Activated gamma-delta T cell treated with anti-CD3 and anti-CD28 coated beads, Interleukin-2, amount 50 U/mL, for 16 hours (primary cell): ENCODE measurements around the gene SMARCD1.
A peak's percentile ranks its signal among the peaks of the same experiment; 100 is the strongest.
"Not testable (repeated sequence)": the region's sequence is repeated elsewhere in the genome, so short reads cannot be mapped to it uniquely, and the experiment has no call there.

Source experiments
- DNase-seq: peaks from one replicate; pipeline ENCODE4 v3.0.0-alpha.2; 2020; ENCODE audit warnings: low read depth

SMARCD1 gene

DNA sequence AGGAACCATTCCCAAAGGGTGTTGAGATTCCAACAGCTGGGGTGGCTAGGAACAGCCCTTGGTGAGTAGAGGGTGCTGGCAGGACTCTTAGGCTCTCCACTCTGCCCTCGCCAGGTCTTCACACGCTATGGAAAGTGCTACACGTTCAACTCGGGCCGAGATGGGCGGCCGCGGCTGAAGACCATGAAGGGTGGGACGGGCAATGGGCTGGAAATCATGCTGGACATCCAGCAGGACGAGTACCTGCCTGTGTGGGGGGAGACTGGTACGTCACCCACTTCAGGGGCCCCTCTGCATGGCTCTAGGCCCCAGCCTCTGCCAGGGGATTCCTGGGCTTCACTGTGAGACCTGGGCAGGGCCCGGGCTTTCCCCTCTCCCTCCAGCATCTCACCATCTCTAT is 8.0 kb upstream of the SMARCD1 start:
- no peak for DNase-seq

DNA sequence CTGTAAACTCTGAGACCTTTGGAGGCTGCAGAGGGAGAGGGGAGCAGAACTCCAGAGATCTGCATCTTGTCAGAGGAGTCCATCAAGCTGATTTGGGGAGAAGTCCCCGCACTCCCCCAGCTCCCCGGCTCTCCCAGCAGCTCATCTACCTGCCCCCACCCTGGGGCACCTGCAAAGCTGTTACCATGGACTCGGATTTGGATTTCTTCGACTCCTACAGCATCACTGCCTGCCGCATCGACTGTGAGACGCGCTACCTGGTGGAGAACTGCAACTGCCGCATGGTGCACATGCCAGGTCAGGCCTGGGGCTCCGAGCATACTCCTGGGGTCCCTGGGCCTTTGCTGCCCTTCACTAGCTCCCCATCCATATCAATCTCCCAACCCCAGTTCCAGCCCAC is 6.9 kb upstream of the SMARCD1 start:
- no peak for DNase-seq

DNA sequence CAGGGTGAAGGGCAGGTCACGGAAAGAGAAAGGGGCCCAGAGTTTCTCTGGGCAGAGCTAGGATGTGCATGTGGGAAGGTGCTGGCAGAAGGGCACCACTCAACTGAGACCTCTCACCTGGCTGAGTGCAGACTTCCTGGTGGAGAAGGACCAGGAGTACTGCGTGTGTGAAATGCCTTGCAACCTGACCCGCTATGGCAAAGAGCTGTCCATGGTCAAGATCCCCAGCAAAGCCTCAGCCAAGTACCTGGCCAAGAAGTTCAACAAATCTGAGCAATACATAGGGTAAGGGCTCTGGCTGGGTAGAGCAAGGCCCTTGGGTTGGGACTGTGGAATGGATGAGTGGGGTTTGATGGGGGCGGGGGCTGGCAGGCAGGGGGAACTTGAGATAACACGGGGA is 5.4 kb upstream of the SMARCD1 start:
- no peak for DNase-seq

DNA sequence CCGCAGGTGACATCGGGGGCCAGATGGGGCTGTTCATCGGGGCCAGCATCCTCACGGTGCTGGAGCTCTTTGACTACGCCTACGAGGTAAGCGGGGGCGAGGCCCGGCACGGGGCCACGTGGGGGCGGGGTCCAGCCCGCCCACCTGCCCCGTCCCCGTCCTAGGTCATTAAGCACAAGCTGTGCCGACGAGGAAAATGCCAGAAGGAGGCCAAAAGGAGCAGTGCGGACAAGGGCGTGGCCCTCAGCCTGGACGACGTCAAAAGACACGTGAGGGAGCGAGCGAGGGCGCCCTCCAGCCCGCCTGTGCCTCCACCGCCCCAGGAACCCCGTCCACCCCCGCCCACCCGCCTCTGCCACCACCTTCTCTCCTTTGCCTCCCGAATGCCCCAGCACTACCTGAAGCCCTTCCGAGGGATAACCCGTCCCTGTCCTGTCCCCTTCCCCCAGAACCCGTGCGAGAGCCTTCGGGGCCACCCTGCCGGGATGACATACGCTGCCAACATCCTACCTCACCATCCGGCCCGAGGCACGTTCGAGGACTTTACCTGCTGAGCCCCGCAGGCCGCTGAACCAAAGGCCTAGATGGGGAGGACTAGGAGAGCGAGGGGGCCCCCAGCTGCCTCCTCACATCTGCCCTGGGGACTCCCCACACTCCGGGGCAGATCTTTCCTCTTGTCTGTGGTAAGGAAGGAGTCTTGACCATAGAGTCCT is 3.9 kb upstream of the SMARCD1 start:
- no peak for DNase-seq

DNA sequence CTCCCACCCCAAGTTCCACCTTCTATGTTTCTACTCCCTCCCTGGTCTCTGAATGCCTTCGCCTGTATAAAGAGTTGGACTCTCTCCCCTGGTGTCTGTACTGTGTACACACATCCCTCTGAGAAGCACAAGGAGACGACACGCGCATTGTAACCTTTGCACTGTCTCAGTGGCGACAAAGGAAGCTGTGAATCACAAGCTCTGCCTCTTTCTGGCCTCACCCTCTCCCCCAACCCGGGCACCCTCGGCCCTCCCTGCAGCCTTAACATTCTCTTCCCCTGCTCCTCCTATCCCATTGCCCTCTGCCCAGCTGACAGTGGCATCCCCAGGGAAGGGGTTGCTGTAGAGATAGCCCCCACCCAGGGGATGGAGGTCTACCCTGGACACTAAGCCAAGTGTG is 2.5 kb upstream of the SMARCD1 start:
- DNase-seq, result no peak

DNA sequence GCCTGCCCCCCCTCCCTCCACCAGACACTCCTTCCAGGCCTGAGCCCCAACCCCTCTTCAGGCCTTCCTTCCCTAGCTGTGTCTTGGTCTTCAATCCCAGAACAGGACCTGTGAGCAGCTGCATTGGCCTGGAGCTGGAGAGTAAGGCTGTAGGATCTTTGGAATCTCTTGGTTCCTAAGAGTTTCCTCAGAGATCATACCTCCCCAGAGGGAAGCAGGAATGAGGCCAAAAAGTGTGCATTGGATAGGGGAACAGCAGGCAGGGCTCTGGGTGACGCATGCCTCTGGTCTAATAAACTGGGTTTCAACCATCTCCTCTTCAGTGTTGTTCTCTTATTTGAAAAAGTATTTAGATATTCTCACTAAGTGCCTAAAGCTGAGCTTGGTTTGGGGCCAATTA is 1.8 kb upstream of the SMARCD1 start:
- DNase-seq, result no peak

DNA sequence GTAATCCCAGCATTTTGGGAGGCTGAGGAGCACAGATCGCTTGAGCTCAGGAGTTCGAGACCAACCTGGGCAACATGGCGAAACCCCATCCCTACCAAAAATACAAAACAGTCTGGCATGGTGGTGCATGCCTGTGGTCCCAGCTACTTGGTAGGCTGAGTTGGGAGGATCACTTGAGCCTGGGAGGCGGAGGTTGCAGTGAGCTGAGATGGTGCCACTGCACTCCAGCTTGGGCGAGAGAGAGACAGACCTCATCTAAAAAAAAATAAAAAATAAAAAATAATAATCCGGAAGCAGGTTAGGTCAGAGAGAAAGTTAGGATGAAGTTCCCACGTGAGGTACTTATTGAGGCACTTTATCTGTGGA is 750 bp upstream of the SMARCD1 start:
- not testable (repeated sequence) for DNase-seq

DNA sequence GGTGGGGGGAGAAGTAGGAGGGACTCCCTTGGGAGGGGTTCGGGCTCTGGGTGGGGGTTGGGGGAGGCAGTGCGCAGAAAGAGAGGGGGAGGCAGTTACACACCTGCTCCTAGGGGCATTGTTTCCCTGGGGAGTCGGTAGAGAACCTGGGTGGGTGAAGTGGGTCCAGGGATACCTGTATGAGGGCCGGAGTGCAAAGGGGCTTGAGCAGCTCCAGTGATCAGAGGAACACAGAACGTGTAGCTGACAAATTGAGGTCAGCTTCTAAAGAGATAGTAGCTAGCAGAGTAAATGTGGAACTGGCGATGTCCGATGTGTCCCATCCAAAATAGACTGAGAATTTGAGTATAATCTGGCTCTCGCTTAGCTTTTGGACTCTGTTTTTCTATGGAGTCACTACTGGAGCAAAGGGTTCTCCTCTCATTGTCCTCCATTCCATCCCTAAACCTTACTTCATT is 502 bp downstream of the SMARCD1 start:
- DNase-seq, result no peak

DNA sequence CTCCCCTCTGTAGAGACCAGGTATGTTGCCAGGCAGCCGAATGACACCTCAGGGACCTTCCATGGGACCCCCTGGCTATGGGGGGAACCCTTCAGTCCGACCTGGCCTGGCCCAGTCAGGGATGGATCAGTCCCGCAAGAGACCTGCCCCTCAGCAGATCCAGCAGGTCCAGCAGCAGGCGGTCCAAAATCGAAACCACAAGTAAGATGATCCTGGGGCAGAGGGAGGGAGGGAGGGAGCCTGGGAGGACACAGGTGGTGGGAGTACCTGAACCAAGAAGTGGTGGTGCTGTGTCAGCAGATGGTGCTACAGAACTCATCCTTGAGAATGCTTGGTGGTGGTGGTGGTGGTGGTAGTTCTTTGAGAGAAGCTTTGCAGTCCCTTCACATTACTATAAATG is 1.0 kb downstream of the SMARCD1 start:
- no peak for DNase-seq

DNA sequence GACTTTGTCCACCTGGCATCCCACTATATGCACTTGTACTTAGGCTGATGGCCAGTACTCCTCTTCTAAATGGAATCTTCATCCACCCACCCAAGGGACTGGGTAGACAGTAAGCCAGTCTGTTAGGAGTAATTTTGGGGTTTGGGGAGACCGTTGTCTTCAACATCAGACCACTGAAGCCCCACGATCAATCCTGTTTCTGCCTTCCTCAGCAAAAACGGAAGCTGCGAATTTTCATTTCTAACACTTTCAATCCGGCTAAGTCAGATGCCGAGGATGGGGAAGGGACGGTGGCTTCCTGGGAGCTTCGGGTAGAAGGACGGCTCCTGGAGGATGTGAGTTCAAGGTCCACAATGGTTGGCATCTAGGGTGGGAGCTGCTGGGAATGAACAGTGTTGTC is 2.0 kb downstream of the SMARCD1 start:
- DNase-seq, result no peak

DNA sequence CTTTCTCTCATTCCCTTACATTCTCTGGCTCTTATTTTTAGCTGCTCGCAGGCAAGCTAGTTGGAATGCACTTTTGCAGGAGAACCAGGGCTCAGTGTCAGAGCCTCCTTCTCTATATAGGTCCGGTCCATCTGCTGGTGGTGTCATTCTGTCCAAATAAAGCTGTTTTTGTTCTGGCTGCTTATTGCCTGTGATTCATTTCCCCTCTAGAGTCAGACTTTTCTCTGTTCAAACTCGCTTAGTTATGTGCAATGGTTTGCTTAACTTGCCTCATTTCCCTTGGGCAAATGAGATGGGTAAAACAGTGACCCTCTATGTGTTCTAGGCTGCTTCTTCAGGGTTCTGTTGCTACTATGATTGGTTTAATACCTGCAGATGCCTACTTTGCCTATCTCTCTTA is 2.9 kb downstream of the SMARCD1 start:
- no peak for DNase-seq

DNA sequence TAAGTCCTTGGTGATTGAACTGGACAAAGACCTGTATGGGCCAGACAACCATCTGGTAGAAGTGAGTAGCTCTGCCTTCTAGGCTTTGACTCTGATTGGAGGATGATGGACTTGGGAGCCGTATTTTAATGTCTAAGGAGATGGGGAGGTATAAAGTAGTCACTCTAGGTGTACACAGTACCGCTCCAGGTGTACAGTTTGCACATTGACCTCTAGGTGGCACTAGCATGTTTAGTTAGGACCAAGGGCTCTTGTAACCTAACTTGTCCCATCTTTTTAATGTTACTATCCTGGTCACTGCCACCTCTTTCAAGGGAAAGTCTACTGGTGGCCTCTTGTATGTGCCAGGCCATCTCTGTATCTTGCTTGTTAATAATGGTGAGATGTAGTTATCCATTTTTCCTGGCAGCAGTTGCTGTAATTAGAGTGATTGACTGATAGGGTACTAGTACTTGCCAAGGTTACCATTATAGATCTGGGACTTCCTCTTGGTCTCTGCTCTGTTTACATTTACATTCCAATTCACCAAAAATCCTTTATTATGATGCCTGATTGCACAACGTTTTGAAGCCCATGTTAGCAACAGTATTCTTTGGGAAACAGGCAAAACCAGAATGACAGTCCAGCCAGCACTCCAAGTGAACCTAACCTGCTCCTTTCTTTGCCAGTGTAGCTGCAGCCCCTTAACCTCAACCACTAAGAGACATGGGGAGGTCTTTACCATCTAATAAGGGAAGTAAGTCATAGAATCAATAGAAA is 3.6 kb downstream of the SMARCD1 start:
- DNase-seq, result peak; percentile 34

DNA sequence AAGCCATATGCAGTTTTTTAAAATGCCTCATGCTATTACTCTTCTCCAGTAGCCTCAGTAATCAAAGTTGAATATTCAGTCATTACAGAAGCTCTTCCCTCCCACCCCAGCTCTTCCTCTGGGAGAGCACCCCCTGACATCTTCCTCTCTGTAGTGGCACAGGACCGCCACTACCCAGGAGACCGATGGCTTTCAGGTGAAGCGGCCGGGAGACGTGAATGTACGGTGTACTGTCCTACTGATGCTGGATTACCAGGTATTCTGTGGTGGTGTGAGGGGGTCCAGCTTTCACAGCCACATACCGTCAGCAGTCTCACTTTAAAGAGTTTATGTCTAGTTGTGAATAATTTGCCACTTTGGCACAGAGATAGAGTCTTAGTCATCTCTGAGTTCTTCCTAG is 4.6 kb downstream of the SMARCD1 start:
- no peak for DNase-seq

DNA sequence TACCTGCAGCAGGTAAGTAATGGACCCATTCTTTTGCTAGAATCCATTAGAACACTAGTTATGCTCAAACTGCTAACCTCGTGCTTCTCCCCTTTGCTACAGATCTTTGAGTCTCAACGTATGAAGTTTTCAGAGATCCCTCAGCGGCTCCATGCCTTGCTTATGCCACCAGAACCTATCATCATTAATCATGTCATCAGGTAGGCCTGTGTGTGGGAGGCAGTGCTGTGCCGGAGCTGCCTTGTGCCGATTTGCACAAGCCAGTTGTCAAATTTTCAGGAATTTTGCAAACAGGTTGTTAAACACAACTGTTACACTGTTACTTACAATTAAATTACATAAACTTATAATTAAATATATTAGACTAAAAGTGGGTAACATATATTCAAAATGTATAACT is 5.2 kb downstream of the SMARCD1 start:
- no peak for DNase-seq

DNA sequence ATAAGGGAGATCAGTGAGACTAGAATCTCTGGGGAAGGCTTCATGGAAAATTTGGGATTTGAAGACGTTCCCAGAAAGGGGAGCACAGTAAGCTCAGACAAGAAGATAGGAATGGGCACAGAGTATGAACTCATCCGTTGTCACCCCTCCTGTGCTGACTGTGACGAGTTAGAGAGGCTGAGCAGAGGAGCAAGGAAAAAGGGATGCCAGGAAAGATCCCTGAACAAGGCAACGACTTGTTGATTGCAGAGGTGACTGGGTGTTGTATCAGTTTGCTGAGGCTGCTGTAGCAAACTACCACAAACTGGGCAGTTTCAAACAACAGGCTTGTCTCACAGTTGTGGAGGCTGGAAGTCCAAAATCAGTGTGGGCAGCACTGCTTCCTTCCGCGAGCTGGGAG is 12.8 kb downstream of the SMARCD1 start:
- no peak for DNase-seq

DNA sequence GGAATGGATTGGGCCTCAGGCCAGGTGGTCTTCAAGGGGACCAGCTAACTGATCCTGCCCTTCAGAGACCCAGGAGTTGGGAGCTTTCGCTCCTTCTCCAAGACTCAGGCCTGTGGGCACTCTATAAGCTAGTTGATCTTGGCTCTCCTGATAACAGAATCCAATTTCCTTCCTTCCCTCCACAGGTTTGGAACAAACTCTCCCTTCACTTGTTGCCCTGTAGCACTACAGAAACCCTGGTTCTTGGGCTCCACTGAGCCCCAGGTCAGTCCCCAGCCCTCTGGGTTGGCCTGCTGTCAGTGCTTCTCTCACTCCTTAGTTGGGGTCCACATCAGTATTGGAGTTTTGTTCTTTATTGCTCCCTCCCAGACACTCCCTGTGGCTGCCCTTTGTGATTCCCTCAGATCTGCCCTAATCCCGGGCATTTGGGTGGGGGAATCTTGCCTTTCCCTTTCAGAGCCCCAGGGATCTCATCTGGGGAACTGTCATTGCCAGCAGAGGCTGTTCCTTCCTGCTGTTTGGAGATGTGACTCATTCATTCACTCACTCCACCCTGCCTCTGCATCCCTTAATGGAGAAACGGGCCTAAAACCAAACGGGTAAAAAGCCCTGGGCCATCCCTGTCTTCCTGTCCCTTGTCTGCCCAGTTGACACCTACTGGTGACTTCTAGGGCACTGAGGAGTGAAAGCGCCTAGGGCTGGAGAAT is 14.3 kb downstream of the SMARCD1 start:
- DNase-seq, result no peak

DNA sequence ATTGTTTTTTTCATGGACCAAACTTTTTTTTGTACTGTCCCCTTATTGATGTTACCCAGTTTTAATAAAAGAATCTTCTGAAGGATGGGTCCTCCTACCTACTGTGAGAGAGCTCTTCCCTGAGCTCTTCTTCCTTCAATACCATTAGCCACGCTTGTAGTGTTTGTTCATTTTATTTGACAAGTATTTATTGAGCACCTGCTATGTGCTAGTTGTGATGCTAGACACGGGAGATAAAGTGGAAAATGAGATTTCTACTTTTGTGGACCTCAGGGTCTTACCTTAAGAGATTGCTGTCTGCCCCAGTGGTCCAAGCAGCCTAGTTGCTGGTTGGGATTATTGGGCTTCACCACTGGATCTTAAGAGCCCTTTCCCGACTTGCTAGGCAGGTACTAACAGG is 15.4 kb downstream of the SMARCD1 start:
- no peak for DNase-seq

DNA sequence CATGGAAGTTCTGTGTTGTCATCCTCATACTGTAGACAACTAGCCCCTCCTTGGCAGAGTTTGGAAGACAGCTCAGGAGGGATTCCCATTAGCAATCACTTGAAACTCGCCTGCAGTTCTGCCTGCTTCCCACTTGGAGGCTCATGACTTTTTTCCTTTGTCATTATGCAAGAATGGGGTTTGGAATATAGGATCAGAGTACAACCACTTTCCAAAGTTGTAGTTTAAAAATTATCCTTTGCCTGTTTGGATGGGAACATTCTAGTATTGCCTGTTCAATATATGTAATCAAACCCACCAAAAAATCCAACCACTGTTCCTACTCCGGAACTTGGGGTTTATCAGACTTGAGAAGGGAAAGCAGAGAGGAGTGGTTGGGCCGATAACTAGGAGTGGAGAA is 16.5 kb downstream of the SMARCD1 start:
- no peak for DNase-seq

DNA sequence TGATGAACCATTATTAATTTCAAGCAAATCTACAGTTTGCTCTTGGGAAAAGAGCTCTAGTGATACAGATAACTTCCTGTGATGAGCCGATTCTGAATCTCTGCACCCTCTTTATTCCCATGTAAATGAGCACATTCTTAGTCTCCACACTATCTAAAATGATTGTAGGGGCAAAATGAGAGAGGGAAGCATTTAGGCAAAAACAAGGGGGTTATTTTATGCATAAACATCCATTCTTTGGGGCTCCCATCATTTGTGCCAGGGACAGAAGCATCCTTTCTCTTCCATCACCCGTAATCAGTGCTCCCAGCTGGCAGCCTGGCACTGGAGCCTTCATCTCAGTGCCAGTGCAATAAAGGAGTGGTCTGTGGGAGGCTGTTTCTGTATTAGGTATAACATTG is 17.0 kb downstream of the SMARCD1 start:
- no peak for DNase-seq

DNA sequence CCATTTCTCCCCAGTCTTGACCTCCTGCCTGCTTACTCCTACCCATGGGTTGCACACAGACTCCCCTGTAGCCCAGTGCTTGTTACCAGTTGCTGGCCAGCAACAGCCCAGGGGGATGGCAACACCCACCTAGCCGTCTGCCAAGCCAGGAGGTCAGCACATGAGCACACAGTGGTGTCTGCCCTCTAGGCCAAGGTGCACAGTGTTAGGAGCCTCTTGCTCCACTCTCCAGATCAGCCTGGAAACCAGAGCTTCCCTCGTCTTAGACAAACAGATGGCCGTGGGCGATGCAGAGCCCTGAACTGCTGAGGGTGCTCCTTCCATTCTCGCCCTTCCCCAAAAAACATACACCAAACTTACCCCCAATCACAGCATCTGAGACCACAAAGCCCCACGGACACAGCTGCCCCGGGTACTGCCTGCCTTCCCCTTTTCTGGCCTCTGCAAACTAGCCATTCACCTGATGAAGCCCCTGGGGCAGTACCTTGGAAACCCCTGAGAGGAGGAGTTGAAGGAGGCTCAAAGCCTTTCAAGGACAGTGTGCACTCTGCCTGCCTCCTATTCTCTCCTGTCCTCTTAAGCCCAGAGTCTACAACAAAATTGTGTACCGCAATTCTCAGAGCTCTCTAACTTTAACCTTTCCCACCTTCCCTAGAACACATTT is 17.6 kb downstream of the SMARCD1 start:
- DNase-seq, result no peak

DNA sequence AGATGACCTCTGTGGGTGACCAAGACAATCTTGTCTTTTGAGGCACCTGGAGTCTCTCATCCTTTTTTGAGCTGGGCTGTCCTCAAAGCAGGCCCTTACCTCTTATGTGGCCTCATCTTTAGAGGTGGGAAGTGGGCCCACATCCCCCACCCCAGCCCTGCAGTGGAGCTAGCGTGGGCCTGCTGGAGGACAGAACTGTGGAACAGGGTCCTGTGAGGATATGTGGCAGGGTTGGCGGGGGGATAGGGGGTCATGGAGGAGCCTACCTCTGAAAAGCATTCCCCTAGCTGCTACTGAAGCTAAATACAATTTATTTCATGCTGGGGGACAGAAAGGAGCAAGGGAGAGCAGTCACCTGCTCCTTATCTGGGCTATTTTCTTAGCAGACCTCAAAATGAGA is 18.2 kb downstream of the SMARCD1 start:
- DNase-seq, result no peak

DNA sequence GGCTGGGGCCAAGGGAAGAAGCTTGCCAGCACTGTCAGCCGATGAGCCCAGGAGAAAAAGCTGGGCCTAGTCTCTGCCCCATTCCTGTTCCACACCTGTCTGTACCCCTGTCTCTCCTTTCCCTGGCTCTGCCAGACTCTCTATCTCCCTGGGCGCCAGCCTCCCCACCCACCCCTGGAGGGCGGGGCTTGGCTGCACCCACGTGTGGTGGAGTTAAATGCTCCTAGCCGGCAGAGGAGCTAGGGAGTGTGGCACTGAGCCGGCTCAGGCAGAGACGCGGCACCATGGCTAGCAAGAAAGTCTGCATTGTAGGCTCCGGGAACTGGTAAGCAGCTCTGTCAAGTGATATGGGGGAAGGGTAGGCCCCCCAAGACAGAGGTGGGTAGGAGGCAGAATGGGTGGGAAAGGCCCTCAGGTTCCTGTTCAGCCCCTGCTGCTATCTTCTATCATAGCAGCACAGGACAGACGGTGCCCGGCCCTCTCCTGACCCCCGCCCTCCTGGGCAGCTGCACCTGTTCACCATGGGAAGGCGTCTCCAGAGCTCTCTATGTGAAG is 18.7 kb downstream of the SMARCD1 start, which contains the start of gene GPD1:
TSS of gene GPD1 (plus strand) at position 242 of the 555 bp plus-strand sequence. CDS start at position 285, 43 bp downstream.
- no peak for DNase-seq
